ENCODE results near the gene IGF2. TPM values are rescaled to one million over a fixed set of nuclear protein-coding genes. Genes with fewer than 3 reads are reported as not detected.

The IGF2 gene
- total RNA-seq, 1 experiment from 2014 or later, result 1.5 TPM

DNA sequence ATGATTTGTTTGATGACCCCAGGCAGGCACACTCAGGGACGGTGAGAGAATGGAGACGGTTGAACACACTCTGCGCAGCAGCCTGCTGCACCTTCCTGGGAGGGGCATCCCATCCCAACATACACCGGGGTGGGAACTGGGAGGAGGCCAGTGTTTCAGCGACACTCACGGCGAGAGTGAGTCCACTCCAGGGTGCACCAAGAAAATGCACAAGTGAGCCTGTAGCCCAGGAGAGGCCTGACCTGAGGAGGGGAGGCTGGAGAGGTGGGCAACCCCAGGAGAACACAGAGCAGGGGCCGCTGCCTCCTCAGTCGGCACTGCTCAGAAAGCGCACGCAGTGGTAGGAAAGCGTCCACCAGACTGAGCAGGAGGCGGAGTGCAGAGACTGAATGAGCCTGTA lies 54.5 kb downstream of the IGF2 start:
- ATAC-seq (no peak), DNase-seq (ENCODE audit: low spot score) (no peak)
- CTCF ChIA-PET, result no interaction called here
- H3K9me3 Mint-ChIP-seq, result peaks cover 23% of the 10 kb centered on the region
- H3K4me3 Mint-ChIP-seq, result no peak overlapping the region
- POLR2A ChIA-PET, result no interaction called here
- H3K27me3 Mint-ChIP-seq (ENCODE audit: low read depth), result peaks cover 27% of the 10 kb centered on the region
- H3K4me1 Mint-ChIP-seq, result peaks cover 7% of the 10 kb centered on the region
- H3K36me3 Mint-ChIP-seq, result peaks cover 19% of the 10 kb centered on the region
- no peak overlapping the region for H3K27ac Mint-ChIP-seq
- TF ChIP-seq GTF2I (CRISPR knock-in tag; conservative IDR thresholded peaks at IDR 0.05) (no peak), FOXP1 (CRISPR knock-in tag; IDR thresholded peaks at IDR 0.05; ENCODE audit: borderline replicate concordance) (no peak)
- TF ChIP-seq, protein P1, sequence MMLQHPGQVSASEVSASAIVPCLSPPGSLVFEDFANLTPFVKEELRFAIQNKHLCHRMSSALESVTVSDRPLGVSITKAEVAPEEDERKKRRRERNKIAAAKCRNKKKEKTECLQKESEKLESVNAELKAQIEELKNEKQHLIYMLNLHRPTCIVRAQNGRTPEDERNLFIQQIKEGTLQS (CRISPR knock-in tag; conservative IDR thresholded peaks at IDR 0.05), result no peak

Small RNA genes within 50 kb of the gene (microRNA-seq; reads per million reads assigned to microRNA genes)
- not detected for gene MIR4686 (ENCODE audit: borderline number of aligned reads)
- gene MIR483 (ENCODE audit: borderline number of aligned reads), result 6.3 reads per million, percentile 18 among the genes with 10 or more reads in this experiment

Other genes with a start within 250 kb of the IGF2 start
- gene PRR33, start 247.5 kb downstream of the IGF2 start, total RNA-seq (2021), result not detected in 3 replicates
- not detected in 3 replicates for gene TNNT3, start 219.7 kb downstream of the IGF2 start, total RNA-seq (2021)
- 59.4 to 73.0 TPM (median 61.0 TPM) in 3 replicates for gene MRPL23, start 192.1 kb downstream of the IGF2 start, total RNA-seq (2021)
- gene H19, start 141.5 kb downstream of the IGF2 start, total RNA-seq (2021), result 9.8 to 12.7 TPM (median 11.7 TPM) in 3 replicates
- 0.44 to 0.62 TPM in 2 of 3 replicates, not detected in the other for gene INS, start 21.8 kb upstream of the IGF2 start, total RNA-seq (2021)
- 0.16 TPM in 1 of 3 replicates, not detected in the others for gene TH, start 32.4 kb upstream of the IGF2 start, total RNA-seq (2021)
- 0.24 to 0.73 TPM (median 0.64 TPM) in 3 replicates for gene ASCL2, start 131.2 kb upstream of the IGF2 start, total RNA-seq (2021)
- gene C11orf21, start 162.5 kb upstream of the IGF2 start, total RNA-seq (2021), result 0.11 to 0.24 TPM in 2 of 3 replicates, not detected in the other
- 0.39 TPM in 1 of 3 replicates, not detected in the others for gene TSPAN32, start 162.6 kb upstream of the IGF2 start, total RNA-seq (2021)
- 237 to 244 TPM (median 241 TPM) in 3 replicates for gene CD81, start 237.9 kb upstream of the IGF2 start, total RNA-seq (2021)